Endothelial cell (in vitro differentiated cells): ENCODE results near the gene TEKT5. TPM values are rescaled to one million over a fixed set of nuclear protein-coding genes. Genes with fewer than 3 reads are reported as not detected.

ENCODE experiments used
- DNase-seq: peaks from one replicate; pipeline ENCODE4 v3.0.0; 2021; ENCODE audit warnings: low spot score
- H3K27ac Mint-ChIP-seq: one replicate; pipeline ENCODE4 v1.8.0; 2021; ENCODE audit warnings: mixed read lengths, inconsistent platforms; ENCODE audit not compliant: unreplicated experiment
- H3K27me3 Mint-ChIP-seq: one replicate; pipeline ENCODE4 v1.8.0; 2021; ENCODE audit warnings: mild to moderate bottlenecking, moderate library complexity, mixed read lengths, inconsistent platforms; ENCODE audit not compliant: unreplicated experiment
- H3K36me3 Mint-ChIP-seq: one replicate; pipeline ENCODE4 v1.8.0; 2021; ENCODE audit warnings: mild to moderate bottlenecking, low read depth, mixed read lengths, inconsistent platforms; ENCODE audit not compliant: unreplicated experiment
- H3K4me1 Mint-ChIP-seq: one replicate; pipeline ENCODE4 v1.8.0; 2021; ENCODE audit warnings: mild to moderate bottlenecking, mixed read lengths, inconsistent platforms; ENCODE audit not compliant: unreplicated experiment
- H3K4me3 Mint-ChIP-seq: one replicate; pipeline ENCODE4 v1.8.0; 2021; ENCODE audit warnings: mild to moderate bottlenecking, mixed read lengths, inconsistent platforms; ENCODE audit not compliant: unreplicated experiment
- H3K9me3 Mint-ChIP-seq: one replicate; pipeline ENCODE4 v1.8.0; 2021; ENCODE audit warnings: mixed read lengths, inconsistent platforms; ENCODE audit not compliant: unreplicated experiment
- CTCF ChIP-seq: fragments of 200-600 bp; sonication (generic); IDR thresholded peaks from one replicate; pipeline ENCODE4 v1.5.0; 2021; ENCODE audit warnings: antibody characterized with exemption; ENCODE audit not compliant: unreplicated experiment
- total RNA-seq: library from RNA; stranded (reverse); fragmentation: NEBNext Ultra II Directional; extraction: Animal tissue kit (Norgen Biotek cat#: 25700); gene quantifications from one replicate; pipeline ENCODE4 v1.2.1, GENCODE V29; 2021; ENCODE audit not compliant: unreplicated experiment

The TEKT5 gene
- total RNA-seq, 1 donor from 2014 or later = 0.64 TPM

DNA sequence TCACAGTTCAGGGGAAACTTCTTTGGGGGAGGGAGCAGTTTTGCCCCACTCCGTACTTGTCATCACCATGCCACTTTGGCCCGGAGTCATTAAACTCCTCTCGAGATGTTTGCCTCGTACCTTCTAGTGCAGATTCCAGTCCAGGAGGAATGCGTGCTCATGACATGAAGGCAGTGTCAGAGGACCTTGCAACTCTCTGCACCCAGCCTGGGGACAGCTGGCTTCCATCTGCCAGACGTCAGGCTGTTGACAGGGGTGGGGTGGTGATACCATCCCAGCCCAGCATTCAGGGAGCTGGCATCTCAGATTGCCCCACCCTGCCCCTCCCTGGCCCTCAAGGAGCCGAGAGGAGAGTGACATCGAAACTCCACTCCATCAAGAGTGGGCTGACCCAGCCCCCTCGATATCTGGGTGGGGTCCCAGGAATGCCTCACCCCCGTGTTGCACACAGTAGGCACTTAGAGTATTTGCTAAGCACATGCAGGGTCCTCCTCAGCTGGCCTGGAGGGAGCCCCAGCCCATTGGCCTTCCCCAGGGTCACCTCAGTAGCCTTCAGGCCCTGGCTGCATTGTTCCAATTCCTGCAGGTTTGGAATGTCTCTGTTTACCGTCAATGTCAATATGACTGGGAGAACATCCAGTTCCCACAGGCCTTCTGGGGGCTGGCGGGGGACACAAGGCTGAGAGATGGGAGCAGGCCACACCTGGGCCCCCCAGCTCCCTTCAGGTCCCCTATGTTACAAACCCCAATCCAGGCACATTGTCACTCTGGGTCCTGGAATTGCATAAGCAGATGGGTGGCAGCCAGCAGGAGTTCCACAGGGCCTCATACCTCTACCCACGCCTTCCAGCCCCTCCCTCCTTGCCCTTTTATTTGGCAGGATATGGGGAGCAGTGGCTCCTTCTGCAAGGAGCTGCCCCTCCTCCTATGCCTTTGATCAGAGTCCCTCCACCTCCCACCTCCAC is 93.0 kb downstream of the TEKT5 start:
- Mint-ChIP-seq H3K27ac (no peak overlapping the region), H3K9me3 (no peaks in the 10 kb centered on the region), H3K27me3 (peaks cover 10% of the 10 kb centered on the region), H3K4me3 (no peak overlapping the region), H3K4me1 (peaks cover 6% of the 10 kb centered on the region), H3K36me3 (no peaks in the 10 kb centered on the region)
- DNase-seq = no peak
- no peak for TF ChIP-seq CTCF

DNA sequence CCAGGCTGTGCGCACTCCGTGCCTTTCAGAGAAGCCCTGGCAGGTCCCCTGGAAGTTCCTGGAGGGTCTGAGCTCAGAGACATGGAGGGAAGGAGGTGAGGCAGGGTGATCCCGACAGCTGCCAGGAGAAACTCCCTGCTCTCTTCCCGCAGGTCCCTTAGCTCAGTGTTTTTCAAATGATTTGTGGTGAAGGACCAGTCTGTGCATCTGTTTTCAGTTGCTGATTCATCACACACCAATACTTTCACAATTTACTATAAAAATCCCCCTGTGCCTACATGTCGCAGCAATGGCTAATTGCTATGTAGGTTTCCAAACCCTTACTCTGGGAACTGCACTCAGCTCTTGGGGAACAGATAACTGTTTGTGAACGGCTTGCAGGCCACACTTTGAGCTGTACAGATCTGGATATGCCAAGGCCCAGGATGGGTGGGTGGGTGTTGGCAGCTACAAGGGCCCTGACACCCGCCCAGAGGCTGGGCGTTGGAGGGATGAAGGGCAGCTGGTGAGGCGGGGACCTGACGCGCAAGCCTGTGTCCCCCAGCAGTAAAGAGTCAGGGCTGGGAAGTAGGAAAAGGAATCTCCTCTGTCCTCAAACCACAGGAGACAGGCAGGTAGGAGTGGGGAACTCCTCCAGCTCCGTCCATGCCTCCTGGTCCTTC is 93.8 kb downstream of the TEKT5 start:
- no peak for DNase-seq
- peaks cover 10% of the 10 kb centered on the region for H3K27me3 Mint-ChIP-seq
- peaks cover 2% of the 10 kb centered on the region for H3K4me1 Mint-ChIP-seq
- no peak overlapping the region for H3K4me3 Mint-ChIP-seq
- TF ChIP-seq CTCF = no peak
- H3K36me3 Mint-ChIP-seq = no peaks in the 10 kb centered on the region
- no peak overlapping the region for H3K27ac Mint-ChIP-seq
- no peaks in the 10 kb centered on the region for H3K9me3 Mint-ChIP-seq

- Mint-ChIP-seq H3K4me3 (no peak overlapping the region), H3K4me1 (no peaks in the 10 kb centered on the region), H3K9me3 (no peaks in the 10 kb centered on the region), H3K27me3 (peaks cover 9% of the 10 kb centered on the region), H3K36me3 (no peaks in the 10 kb centered on the region), H3K27ac (no peak overlapping the region)
- TF ChIP-seq CTCF = no peak
- no peak for DNase-seq
These were observed 95.1 kb downstream of the TEKT5 start for GRCh38 chr16:10599626-10600025.

DNA sequence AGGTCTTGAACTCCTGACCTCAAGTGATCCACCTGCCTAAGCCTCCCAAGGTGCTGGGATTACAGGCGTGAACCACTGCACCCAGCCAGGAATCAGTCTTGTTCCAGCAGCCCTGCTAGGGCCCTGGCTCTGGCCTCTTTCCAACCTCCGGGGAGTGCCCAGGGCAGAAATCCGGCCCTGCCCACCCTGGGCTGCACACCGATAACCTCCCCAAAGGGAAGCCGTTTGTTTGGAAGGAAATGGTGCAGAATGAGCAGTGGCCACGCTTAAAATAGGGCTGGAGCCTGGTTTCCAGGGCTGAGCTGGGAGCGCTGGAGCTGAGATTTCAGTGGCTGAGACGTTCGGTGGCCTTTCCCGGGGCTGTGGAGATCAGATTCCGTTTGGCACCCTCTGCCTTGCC is 96.6 kb downstream of the TEKT5 start:
- H3K27me3 Mint-ChIP-seq = peaks cover 6% of the 10 kb centered on the region
- H3K9me3 Mint-ChIP-seq = no peaks in the 10 kb centered on the region
- no peaks in the 10 kb centered on the region for H3K4me1 Mint-ChIP-seq
- DNase-seq = no peak
- no peak for TF ChIP-seq CTCF
- H3K36me3 Mint-ChIP-seq = no peaks in the 10 kb centered on the region
- no peak overlapping the region for H3K4me3 Mint-ChIP-seq
- no peak overlapping the region for H3K27ac Mint-ChIP-seq

DNA sequence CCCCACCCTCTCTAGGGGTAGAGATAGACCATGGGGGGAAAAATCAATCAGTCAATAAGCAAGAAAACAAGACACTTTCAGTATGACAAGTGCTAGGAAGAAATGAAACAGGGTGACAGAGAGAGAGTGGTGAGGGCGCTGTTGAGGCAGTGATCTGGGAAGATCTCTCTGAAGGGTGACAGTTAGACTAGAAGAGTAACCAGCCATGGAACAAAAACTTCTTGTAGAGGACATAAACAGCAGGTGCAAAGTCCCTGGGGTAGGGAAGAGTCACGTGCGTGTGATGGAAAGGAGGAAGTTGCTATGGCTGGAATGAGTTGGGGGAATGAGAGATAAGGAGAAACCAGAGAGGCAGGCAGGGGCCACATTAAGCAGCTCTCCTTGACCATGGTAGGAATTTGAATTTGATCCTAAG is 97.5 kb downstream of the TEKT5 start:
- Mint-ChIP-seq H3K27me3 (peaks cover 4% of the 10 kb centered on the region), H3K36me3 (no peaks in the 10 kb centered on the region), H3K4me3 (no peak overlapping the region), H3K9me3 (no peaks in the 10 kb centered on the region), H3K27ac (no peak overlapping the region), H3K4me1 (no peaks in the 10 kb centered on the region)
- TF ChIP-seq CTCF = no peak
- DNase-seq = no peak
